Hepatocyte (in vitro differentiated cells): ENCODE data around the gene CHST11.

Source experiments
- EZH2 ChIP-seq: fragments of 200-600 bp; sonication (generic); IDR thresholded peaks from 2 replicates; pipeline ENCODE4 v1.6.1; 2016; ENCODE audit warnings: antibody characterized with exemption, mild to moderate bottlenecking, borderline replicate concordance
- EZH2phosphoT487 ChIP-seq: fragments of 200-600 bp; sonication (generic); IDR thresholded peaks from one replicate; pipeline ENCODE4 v1.6.1; 2018; ENCODE audit warnings: antibody characterized with exemption, mild to moderate bottlenecking, low read depth, moderate library complexity; ENCODE audit not compliant: unreplicated experiment, severe bottlenecking
- TF ChIP-seq, protein P1 (sequence below): fragments of 200-600 bp; sonication (generic); IDR thresholded peaks from 2 replicates; pipeline ENCODE4 v1.5.1; 2016; ENCODE audit warnings: antibody characterized with exemption, mild to moderate bottlenecking; ENCODE audit not compliant: poor library complexity

DNA sequence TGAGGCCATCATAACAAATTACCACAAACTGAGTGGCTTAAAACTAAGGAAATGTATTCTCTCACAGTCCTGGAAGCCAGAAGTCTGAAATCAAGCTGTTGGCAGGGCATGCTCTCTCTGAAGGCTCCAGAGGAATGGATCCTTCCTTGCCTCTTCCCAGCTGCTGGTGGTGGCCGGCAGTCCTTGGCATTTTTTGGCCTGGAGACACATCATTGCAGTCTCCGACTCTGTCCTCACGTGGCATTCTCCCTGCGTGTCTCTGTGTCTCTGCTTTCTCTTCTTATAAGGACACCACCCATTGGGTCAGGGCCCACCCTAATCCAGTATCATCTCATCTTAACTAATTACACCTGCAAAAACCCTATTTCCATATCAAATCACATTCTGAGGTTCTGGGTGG, 295.3 kb downstream of the CHST11 start:
- TF ChIP-seq, protein P1, sequence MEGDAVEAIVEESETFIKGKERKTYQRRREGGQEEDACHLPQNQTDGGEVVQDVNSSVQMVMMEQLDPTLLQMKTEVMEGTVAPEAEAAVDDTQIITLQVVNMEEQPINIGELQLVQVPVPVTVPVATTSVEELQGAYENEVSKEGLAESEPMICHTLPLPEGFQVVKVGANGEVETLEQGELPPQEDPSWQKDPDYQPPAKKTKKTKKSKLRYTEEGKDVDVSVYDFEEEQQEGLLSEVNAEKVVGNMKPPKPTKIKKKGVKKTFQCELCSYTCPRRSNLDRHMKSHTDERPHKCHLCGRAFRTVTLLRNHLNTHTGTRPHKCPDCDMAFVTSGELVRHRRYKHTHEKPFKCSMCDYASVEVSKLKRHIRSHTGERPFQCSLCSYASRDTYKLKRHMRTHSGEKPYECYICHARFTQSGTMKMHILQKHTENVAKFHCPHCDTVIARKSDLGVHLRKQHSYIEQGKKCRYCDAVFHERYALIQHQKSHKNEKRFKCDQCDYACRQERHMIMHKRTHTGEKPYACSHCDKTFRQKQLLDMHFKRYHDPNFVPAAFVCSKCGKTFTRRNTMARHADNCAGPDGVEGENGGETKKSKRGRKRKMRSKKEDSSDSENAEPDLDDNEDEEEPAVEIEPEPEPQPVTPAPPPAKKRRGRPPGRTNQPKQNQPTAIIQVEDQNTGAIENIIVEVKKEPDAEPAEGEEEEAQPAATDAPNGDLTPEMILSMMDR, result no peak
- TF ChIP-seq EZH2phosphoT487, result no peak
- TF ChIP-seq EZH2, result no peak
